G401.6 (cell line): ENCODE results near the gene DGKG.

Source experiments
- FAIRE-seq: peaks from 2 replicates; lab custom pipeline; 2012; peaks lifted over from hg19 to GRCh38; lab: Jason Lieb, UNC

The DGKG gene

GRCh38 chr3:186318135-186318534 lies 43.9 kb downstream of the DGKG start:
- no peak for FAIRE-seq

DNA sequence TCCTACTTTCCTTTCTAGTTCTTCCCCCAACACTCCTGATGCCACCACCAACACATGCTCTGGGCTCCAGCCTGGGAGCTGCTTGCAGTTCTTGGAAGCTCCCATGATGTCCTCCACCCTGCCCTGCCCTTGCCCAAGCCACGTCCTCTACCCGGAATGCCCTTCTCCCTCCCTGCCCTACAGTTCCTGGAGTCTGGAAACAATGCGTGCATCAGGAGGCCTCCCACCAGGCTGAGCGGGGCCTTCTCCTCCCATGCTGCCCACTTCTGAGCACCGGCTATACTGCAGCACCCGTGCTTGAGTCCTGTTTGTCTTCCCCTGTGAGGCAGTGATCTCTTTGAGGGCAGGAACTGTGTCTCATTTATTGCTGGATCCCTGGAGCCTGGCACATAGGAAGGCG lies 44.6 kb downstream of the DGKG start:
- FAIRE-seq: no peak

DNA sequence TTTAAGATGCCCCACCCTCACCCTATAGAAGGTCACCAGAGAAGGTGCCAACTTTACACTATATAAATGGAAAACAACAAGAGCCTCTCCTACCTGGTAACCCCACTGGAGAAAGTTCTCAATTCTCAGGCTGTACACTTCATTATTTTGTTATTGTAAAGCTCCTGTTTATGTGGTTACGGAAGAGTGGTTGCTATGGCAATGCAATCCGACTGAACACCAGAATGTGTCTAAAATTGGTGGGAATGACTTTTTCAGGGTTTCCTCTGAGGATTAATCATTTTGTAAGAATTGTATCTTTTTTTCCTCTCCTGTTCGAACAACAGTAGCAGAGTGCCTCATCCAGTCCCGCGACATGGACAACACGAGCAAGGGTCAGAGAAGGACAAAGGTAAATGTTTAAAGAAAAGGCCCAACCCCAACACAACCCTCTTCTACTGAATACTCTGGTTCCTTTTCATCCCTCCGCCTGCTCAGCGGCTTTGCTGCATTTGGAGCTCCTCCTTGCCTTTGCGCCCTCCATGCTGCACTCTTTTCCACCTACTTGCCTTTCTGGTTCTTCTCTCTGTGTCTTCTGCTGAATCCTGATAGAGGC lies 45.3 kb downstream of the DGKG start:
- no peak for FAIRE-seq

DNA sequence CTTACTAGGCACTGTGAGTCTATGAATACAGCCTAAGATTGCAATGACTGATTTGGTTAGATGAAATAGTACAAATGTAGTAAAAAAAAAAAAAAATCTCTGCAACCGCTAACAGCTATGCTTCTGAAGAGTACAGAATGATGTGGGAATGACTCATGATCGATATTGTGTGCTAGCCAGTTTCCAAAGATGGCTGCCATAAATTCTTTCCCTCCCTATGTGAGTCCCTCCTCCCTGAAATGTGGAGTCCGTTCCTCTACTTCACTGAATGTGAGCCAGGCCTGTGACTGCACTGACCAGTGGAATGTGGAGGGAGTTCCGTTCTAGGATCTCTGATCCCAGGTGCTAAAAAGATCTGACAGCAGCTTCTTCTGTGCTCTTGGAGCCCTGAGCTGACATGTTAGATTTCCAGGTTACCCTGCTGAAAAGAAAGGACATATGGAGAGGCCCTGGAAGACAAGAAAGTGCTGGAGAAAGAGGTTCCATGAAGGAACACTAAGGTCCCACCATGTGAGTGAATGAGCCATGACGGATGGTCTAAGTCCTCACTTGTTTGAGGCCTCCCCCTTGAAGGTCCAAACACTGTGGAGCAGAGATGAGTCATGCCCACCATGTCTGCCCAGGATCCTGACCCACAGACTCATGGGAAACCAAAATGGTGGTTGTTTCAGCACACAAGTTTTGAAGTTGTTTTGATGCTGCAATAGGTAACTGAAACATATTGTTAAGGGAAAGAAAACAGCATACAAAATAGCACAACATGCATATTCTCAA lies 46.3 kb downstream of the DGKG start:
- FAIRE-seq: no peak

- FAIRE-seq: no peak
Measured at GRCh38 chr3:186314896-186315295, 47.1 kb downstream of the DGKG start.

DNA sequence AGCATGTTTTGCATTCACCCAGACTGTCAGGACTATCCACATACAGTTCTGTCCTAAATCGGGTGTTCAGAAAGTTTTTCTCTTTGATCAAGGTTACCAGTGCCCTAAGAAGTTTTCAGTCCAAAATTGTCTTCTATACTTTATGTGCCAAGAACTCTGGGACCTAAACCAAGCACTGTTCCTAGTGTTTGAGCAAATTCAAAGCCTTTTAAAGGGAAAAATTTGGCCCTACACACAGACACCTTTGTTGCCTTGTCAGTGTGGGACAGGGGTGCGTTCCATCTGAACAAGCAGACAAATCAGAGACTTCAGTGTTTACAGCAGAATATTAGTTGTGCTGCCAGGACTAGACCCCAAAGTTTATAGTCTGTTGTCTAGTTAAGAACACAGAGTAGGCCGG lies 50.6 kb downstream of the DGKG start:
- no peak for FAIRE-seq

DNA sequence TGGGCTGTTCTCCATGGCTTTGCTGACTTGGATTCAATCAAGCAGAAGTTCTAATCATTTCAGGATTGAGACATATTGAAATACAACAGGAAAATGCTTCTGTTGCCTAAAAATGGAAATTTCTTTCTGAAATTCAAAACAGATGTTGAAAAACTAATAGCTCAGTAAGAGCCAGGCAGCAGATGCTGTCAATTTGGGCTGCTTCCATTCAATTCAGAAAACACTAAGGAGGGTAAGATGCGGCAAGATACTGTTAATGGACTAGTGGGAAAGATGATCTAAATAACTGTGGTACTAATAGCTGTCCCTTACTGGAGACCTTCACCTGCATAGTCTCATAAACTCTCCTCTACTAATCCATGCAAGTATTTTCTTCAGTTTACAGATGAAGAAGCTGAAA lies 53.5 kb downstream of the DGKG start:
- no peak for FAIRE-seq

DNA sequence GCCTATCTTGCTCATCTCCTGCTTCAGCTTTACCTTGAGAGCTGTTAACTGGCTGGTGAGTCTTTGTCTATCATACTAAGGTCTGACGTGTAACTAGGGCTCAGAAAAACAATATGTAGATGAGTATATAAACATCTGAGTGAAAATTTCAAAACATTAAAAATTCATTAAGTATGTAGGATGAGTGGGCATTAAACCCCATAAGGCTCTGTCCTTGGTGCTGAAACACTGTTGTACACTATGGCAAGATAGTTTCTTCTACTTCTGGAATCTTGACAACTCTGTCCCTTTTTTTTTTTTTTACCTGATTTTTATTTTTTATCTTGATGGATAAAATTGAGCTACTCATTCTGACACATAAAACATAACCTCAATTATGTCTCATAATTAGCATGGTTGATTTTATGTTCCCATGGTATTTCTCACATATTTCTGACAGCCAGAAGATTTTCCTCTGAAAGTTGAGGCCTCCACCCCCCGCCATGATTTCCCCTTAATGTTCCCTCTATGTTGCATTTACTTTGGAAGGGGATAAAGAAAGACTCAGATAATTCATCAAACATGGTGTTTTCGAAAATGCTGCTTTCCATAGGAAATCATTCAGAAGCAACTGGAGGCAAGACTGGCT lies 54.3 kb downstream of the DGKG start:
- peak; percentile 17 for FAIRE-seq

- no peak for FAIRE-seq
Measured at GRCh38 chr3:186305286-186305685, 56.7 kb downstream of the DGKG start.

DNA sequence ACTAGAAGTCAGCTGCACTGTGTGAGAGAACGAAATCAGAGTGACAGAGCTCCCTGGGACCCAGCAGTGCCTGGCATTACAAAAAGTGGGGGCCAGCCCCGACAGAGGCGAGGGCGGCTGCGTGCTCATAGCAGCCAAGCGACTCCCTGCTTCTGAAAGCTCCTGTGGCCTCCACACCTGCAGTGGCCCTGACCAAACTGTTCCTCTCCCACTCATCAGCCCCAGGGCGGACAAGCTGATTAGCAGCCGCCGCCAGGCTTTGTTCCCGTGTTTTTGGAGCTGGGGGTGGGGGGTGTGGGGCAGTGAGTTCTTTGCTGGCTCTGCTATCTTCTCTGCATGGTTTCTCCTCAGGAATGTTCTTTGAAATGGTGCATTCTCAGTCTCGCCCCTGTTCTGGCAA lies 58.1 kb downstream of the DGKG start:
- FAIRE-seq: no peak

DNA sequence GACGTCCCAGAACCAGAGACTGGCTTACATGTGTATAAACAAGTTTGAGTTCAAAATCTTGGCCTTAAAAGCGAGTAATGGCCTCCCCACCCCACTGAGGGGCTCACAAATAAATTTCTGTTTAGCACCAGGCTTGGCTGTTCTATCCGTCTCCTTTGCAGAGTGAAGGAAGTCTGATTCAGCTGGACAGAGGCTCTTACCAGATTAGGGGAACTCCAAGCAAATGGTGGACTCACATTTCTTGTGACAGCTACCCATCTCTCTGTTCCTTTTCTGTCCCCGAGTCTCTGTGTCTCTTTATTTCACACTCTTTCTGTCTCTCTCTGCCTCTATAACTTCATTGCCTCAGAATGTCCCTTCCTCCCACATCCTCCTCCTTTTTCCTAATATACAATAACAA lies 62.7 kb downstream of the DGKG start:
- FAIRE-seq: no peak

GRCh38 chr3:186298876-186299275 lies 63.2 kb downstream of the DGKG start:
- no peak for FAIRE-seq

DNA sequence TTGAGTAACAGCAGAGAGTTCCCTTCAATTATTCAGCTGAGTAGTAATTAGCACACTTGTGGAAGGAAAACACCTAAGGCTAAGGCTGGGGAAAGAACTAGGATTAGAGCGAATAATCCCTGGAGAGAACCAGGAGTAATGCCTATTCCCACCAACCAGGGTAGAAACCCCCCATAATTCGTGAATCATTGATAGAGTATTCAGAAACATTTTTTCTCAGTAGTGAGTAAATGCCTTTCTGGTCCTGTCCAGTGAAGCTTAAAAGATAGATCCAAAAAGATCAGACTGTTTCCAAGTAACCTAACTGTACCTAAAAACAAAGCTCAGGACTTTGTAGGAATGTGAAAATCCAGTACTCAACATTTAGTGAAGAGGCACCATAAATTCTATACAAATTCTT lies 71.2 kb downstream of the DGKG start:
- no peak for FAIRE-seq

DNA sequence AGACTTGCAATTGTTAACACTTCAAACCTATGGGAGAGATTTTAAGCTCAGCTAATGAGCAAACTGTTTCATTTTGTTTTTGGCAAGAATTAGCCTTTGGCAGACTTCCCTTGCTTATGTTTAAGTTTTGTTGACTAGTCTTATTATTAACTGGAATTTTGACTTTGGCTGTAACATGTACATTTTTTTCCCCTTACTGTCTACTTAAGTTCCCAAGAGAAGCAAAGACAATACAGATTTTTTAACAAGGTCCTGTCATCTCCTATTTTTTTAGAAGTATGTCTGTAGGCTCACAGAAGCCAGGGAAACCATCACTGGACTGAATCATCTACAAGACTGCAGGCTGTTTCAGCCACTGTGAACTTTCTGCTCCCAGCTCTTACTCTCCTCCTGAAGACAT lies 74.3 kb downstream of the DGKG start:
- no peak for FAIRE-seq

GRCh38 chr3:186286114-186286513 lies 75.9 kb downstream of the DGKG start:
- no peak for FAIRE-seq

- no peak for FAIRE-seq
Measured at GRCh38 chr3:186284661-186285060, 77.4 kb downstream of the DGKG start.

- no peak for FAIRE-seq
Measured at GRCh38 chr3:186284349-186284652, 77.7 kb downstream of the DGKG start.

DNA sequence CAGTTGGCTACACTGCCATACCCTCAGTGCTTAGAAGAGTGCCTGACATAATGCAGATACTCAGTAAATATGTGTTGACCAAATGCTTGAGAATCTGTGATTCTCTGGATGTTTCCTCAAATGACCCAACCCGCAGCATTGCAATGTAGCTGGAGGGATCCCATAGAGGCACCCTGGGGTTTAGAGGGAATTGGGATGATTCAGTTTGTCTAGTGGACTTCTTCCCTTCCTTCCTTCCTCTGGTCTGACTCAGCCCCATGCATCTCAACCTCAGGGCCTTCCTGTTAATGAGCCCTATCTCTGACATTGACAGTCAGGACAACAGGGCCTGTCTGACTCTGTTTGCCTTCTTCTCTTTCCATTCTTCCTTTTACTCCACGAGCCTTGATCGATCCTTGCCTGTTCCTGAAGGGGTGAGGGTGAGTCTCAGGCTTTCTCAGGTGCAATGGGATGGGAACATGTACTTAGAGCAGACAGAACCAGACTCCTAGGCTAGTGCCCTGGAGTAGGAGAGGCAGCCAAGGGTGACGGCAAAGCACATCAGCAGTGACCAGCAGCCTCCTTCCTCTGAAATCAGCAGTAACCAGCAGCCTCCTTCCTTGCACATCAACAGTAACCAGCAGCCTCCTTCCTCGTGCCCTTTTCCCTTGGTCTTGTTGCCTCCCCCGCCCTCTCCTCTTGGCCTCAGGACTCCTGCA lies 78.2 kb downstream of the DGKG start:
- FAIRE-seq: no peak

- FAIRE-seq: no peak
Measured at GRCh38 chr3:186283096-186283495, 78.9 kb downstream of the DGKG start.

DNA sequence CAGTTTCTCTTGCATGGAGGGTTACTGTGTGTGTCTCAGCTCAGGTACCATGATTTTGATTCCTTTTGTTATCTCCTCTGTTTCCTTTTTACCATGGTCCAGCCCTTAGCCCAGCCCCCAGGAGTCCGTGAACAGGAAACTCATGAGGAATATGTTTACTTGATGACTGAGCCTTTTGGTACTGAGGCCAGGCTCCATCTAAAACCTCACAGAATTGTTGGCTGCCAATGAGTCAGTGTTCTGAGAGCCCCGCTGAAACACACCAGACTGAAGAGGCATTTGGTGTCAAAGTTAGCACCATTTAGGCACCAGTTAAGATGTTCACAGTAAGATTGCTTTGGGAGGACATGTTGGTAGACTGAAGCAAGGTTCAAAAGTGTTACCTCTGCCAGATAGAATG lies 80.9 kb downstream of the DGKG start:
- no peak for FAIRE-seq

GRCh38 chr3:186280737-186281136 lies 81.3 kb downstream of the DGKG start:
- no peak for FAIRE-seq

DNA sequence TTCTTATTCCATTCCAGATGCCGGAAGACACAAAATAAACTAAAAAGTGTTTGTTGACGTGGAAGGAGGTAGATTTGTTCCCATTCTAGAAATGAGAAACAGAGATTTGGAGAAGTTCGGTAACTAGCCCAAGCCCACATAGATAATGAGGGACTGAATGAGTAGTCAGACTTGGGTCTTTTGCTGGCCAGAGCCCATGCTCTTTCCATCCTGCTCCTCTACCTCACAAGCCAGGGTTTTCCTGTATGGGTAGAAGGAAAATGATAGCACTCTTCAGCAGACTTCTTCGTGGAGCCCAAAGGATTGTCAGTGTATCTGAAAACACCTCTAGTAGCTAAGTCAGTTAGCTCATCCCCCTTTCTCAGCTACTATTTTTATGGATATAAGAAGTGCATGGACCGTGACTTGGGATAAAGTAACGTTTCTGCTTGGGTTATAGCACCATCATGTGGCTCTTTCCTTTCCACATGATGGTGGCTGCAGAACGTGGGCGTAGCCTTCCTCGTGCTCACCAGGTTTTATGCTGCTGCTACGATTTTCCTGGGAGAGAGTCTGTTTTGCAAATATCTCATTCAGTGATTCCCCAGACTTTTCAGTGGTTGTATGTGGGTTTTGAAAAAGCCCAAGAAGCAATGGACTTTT lies 84.6 kb downstream of the DGKG start:
- FAIRE-seq: no peak

DNA sequence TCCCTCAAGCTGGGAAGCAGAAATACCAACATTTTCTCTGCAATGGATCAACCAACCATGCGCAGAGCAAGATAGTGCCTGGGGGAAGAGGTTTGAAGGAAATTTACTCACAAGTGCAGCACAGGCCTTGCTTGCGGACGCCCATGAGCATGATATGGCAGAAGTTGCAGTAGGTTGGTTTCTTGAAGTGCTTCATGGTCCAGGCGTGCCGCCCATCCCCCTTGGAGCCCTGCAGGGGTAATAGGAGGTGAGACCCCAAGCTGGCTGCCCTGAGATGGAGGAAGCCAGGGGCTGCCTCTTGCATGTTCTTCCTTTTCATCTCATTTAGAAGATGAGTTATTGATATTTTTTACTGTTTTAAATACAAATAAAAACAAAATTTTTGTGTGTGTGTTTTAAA lies 86.6 kb downstream of the DGKG start:
- FAIRE-seq: no peak
